Smooth muscle cell (in vitro differentiated cells): ENCODE results near the gene SP9. TPM values are rescaled to one million over a fixed set of nuclear protein-coding genes. Genes with fewer than 3 reads are reported as not detected.

Source experiments
- DNase-seq: peaks from one replicate; lab custom pipeline; 2025; ENCODE audit not compliant: unreplicated experiment; lab: John Stamatoyannopoulos, UW
- H2AFZ ChIP-seq: fragments of 200-600 bp; sonication (generic); 2 replicates; pipeline ENCODE4 v1.6.0; 2016; ENCODE audit warnings: antibody characterized with exemption, low read depth, mild to moderate bottlenecking
- H3F3A ChIP-seq: fragments of 200-600 bp; sonication (generic); 2 replicates; pipeline ENCODE4 v1.6.0; 2017; ENCODE audit warnings: antibody characterized with exemption, low read depth
- H3K27ac ChIP-seq: fragments of 200-600 bp; sonication (generic); 2 replicates; pipeline ENCODE4 v1.5.1; 2016; ENCODE audit warnings: low read depth, mild to moderate bottlenecking
- H3K27me3 ChIP-seq: fragments of 200-600 bp; sonication (generic); 2 replicates; pipeline ENCODE4 v1.6.1; 2016; ENCODE audit warnings: low read depth, mild to moderate bottlenecking
- H3K36me3 ChIP-seq: fragments of 200-600 bp; sonication (generic); 2 replicates; pipeline ENCODE4 v1.5.1; 2016; ENCODE audit warnings: low read depth
- H3K4me1 ChIP-seq: fragments of 200-600 bp; sonication (generic); 2 replicates; pipeline ENCODE4 v1.5.1; 2016; ENCODE audit warnings: low read depth
- H3K4me2 ChIP-seq: fragments of 200-600 bp; sonication (generic); 2 replicates; pipeline ENCODE4 v1.6.0; 2016; ENCODE audit warnings: mild to moderate bottlenecking
- H3K4me3 ChIP-seq: fragments of 200-600 bp; sonication (generic); 2 replicates; pipeline ENCODE4 v1.5.1; 2016; ENCODE audit warnings: mild to moderate bottlenecking
- H3K79me2 ChIP-seq: fragments of 200-600 bp; sonication (generic); 2 replicates; pipeline ENCODE4 v1.6.0; 2016; ENCODE audit warnings: low read depth, mild to moderate bottlenecking
- H3K9ac ChIP-seq: fragments of 200-600 bp; sonication (generic); 2 replicates; pipeline ENCODE4 v1.6.0; 2016; ENCODE audit warnings: low read depth
- H3K9me3 ChIP-seq: fragments of 200-600 bp; sonication (generic); replicated peaks from 2 replicates; pipeline ENCODE4 v1.5.1; 2016; ENCODE audit warnings: low read depth
- H4K20me1 ChIP-seq: fragments of 200-600 bp; sonication (generic); 2 replicates; pipeline ENCODE4 v1.6.0; 2016; ENCODE audit warnings: low read depth
- WGBS: methylation state at CpG from one replicate; pipeline ENCODE4 v1.1.7; 2016; ENCODE audit warnings: low lambda C conversion rate; 5-methylcytosine and 5-hydroxymethylcytosine counted together
- polyA plus RNA-seq: library from polyadenylated mRNA; unstranded; fragments of >200 nt; fragmentation: Nextera tagmentation; extraction: Ambion mirVana; gene quantifications from 2 replicates; pipeline ENCODE4 v1.2.1, GENCODE V29; 2016
- total RNA-seq: library from RNA; depleted of rRNA; stranded (reverse); fragments of >200 nt; gene quantifications from 2 replicates; pipeline ENCODE4 v1.2.3, GENCODE V29; 2014
- TF ChIP-seq, protein P1 (sequence below): fragments of 200-600 bp; sonication (generic); IDR thresholded peaks from 2 replicates; pipeline ENCODE4 v1.5.1; 2017; ENCODE audit warnings: borderline replicate concordance, mild to moderate bottlenecking, antibody characterized with exemption; ENCODE audit not compliant: insufficient read depth, poor library complexity, severe bottlenecking

SP9 gene
- total RNA-seq (0.49 and 0.63 TPM in 2 replicates), polyA plus RNA-seq (0.17 and 0.26 TPM in 2 replicates)

GRCh38 chr2:174334781-174335251 lies at the start of gene SP9:
Gene SP9, plus strand, starts transcription at chr2:174334954. Its CDS starts 139 bp downstream, at chr2:174335093.
- Histone ChIP-seq H3K4me1 (peaks cover 42% of the 10 kb centered on the region), H3K27ac (no peak within 1 kb of the TSS), H3K27me3 (peaks cover 100% of the 10 kb centered on the region), H2AFZ (no peak within 1 kb of the TSS), H4K20me1 (peaks cover 7% of the 10 kb centered on the region), H3K36me3 (no peaks in the 10 kb centered on the region), H3K4me3 (peak within 1 kb of the TSS; percentile 43), H3K4me2 (peak within 1 kb of the TSS; percentile 81), H3K9ac (no peak within 1 kb of the TSS), H3F3A (no peaks in the 10 kb centered on the region), H3K79me2 (no peaks in the 10 kb centered on the region), H3K9me3 (no peaks in the 10 kb centered on the region)
- TF ChIP-seq, protein P1, sequence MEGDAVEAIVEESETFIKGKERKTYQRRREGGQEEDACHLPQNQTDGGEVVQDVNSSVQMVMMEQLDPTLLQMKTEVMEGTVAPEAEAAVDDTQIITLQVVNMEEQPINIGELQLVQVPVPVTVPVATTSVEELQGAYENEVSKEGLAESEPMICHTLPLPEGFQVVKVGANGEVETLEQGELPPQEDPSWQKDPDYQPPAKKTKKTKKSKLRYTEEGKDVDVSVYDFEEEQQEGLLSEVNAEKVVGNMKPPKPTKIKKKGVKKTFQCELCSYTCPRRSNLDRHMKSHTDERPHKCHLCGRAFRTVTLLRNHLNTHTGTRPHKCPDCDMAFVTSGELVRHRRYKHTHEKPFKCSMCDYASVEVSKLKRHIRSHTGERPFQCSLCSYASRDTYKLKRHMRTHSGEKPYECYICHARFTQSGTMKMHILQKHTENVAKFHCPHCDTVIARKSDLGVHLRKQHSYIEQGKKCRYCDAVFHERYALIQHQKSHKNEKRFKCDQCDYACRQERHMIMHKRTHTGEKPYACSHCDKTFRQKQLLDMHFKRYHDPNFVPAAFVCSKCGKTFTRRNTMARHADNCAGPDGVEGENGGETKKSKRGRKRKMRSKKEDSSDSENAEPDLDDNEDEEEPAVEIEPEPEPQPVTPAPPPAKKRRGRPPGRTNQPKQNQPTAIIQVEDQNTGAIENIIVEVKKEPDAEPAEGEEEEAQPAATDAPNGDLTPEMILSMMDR, result no peak
- no peak for DNase-seq
- under 1% methylated on average over 41 of the region's 44 CpGs for WGBS

GRCh38 chr2:174286172-174286571 lies 48.6 kb upstream of the SP9 start:
- DNase-seq, result no peak
- TF ChIP-seq, protein P1, result no peak
- Histone ChIP-seq H3K9ac (no peak overlapping the region), H3K4me2 (no peak overlapping the region), H3K27me3 (no peaks in the 10 kb centered on the region), H3K4me3 (no peak overlapping the region), H3K27ac (no peak overlapping the region), H3K4me1 (no peaks in the 10 kb centered on the region), H3K9me3 (no peaks in the 10 kb centered on the region), H3K79me2 (no peaks in the 10 kb centered on the region), H2AFZ (no peak overlapping the region), H3F3A (no peaks in the 10 kb centered on the region), H4K20me1 (no peaks in the 10 kb centered on the region), H3K36me3 (no peaks in the 10 kb centered on the region)
- 72% methylated on average over 2 of the region's 2 CpGs for WGBS

DNA sequence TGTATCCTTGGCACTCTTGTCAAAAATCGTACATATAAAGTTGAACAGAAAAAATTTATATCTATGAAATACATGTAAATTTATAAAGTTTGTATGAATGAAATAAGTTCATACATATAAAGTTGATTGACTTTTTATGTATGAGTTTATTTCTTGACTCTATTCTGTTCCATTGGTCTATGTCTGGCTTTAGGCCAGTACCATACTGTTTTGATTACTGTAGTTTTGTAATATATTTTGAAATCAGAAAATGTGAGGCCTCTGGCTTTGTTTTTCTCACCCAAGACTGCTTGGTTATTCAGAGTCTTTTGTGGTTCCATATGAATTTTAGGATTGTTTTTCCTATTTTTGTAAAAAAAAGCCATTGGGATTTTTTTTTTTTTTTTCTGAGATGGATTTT lies 41.8 kb upstream of the SP9 start:
- TF ChIP-seq, protein P1, result no peak
- Histone ChIP-seq H3K27ac (no peak overlapping the region), H3K4me1 (no peaks in the 10 kb centered on the region), H3K36me3 (no peaks in the 10 kb centered on the region), H3K4me2 (no peak overlapping the region), H4K20me1 (no peaks in the 10 kb centered on the region), H2AFZ (no peak overlapping the region), H3K4me3 (no peak overlapping the region), H3K79me2 (no peaks in the 10 kb centered on the region), H3K27me3 (no peaks in the 10 kb centered on the region), H3K9me3 (peaks cover 3% of the 10 kb centered on the region), H3F3A (no peaks in the 10 kb centered on the region), H3K9ac (no peak overlapping the region)
- DNase-seq, result no peak
- 98% methylated on average over 1 of the region's 1 CpG for WGBS

- H3K4me1 ChIP-seq, result no peaks in the 10 kb centered on the region
- no peaks in the 10 kb centered on the region for H3K79me2 ChIP-seq
- TF ChIP-seq, protein P1, result no peak
- H3K27me3 ChIP-seq, result no peaks in the 10 kb centered on the region
- H3F3A ChIP-seq, result no peaks in the 10 kb centered on the region
- no peak overlapping the region for H2AFZ ChIP-seq
- H3K9ac ChIP-seq, result no peak overlapping the region
- 82% methylated on average over 3 of the region's 3 CpGs for WGBS
- no peaks in the 10 kb centered on the region for H3K9me3 ChIP-seq
- H4K20me1 ChIP-seq, result no peaks in the 10 kb centered on the region
- H3K27ac ChIP-seq, result no peak overlapping the region
- DNase-seq, result no peak
- H3K36me3 ChIP-seq, result no peaks in the 10 kb centered on the region
- H3K4me3 ChIP-seq, result no peak overlapping the region
- H3K4me2 ChIP-seq, result no peak overlapping the region
Observed at GRCh38 chr2:174300114-174300513, 34.6 kb upstream of the SP9 start.
